Fibroblast of skin of right biceps (primary cell): Measurements from ENCODE around the gene MFAP2.
"Not testable (repeated sequence)": the region's sequence is repeated elsewhere in the genome, so short reads cannot be mapped to it uniquely, and the experiment has no call there.

Experiments
- DNase-seq: peaks from one replicate; pipeline ENCODE4 v3.0.0-alpha.2; 2013

Gene MFAP2

GRCh38 chr1:16958475-16958874, 21.9 kb downstream of the MFAP2 start:
- DNase-seq, result no peak

GRCh38 chr1:16957731-16958130, 22.7 kb downstream of the MFAP2 start:
- no peak for DNase-seq

- DNase-seq, result no peak
Measured at GRCh38 chr1:16956775-16957174, 23.6 kb downstream of the MFAP2 start.

- no peak for DNase-seq
Measured at GRCh38 chr1:16955186-16955585, 25.2 kb downstream of the MFAP2 start.

GRCh38 chr1:16954579-16954978, 25.8 kb downstream of the MFAP2 start:
- DNase-seq, result no peak

GRCh38 chr1:16952376-16952775, 28.0 kb downstream of the MFAP2 start:
- DNase-seq, result not testable (repeated sequence)

- peak; percentile 28 for DNase-seq
Measured at GRCh38 chr1:16949026-16949425, 31.4 kb downstream of the MFAP2 start.

- not testable (repeated sequence) for DNase-seq
Measured at GRCh38 chr1:16948282-16948891, 32.0 kb downstream of the MFAP2 start.

GRCh38 chr1:16946646-16947045, 33.8 kb downstream of the MFAP2 start:
- DNase-seq, result no peak

- not testable (repeated sequence) for DNase-seq
Measured at GRCh38 chr1:16946185-16946584, 34.2 kb downstream of the MFAP2 start.

- not testable (repeated sequence) for DNase-seq
Measured at GRCh38 chr1:16945512-16945911, 34.9 kb downstream of the MFAP2 start.

- DNase-seq, result no peak
Measured at GRCh38 chr1:16944038-16944437, 36.4 kb downstream of the MFAP2 start.

GRCh38 chr1:16939386-16940180, 40.8 kb downstream of the MFAP2 start:
- not testable (repeated sequence) for DNase-seq

GRCh38 chr1:16938351-16939321, 41.8 kb downstream of the MFAP2 start:
- no peak for DNase-seq

- not testable (repeated sequence) for DNase-seq
Measured at GRCh38 chr1:16936580-16936979, 43.8 kb downstream of the MFAP2 start.

GRCh38 chr1:16933945-16934344, 46.5 kb downstream of the MFAP2 start:
- DNase-seq, result not testable (repeated sequence)

GRCh38 chr1:16931206-16931934, 49.0 kb downstream of the MFAP2 start:
- DNase-seq, result not testable (repeated sequence)

GRCh38 chr1:16929146-16930041, 51.0 kb downstream of the MFAP2 start:
- DNase-seq, result not testable (repeated sequence)

- DNase-seq, result no peak
Measured at GRCh38 chr1:16927711-16928485, 52.5 kb downstream of the MFAP2 start.

- DNase-seq, result no peak
Measured at GRCh38 chr1:16927256-16927655, 53.2 kb downstream of the MFAP2 start.
